Astrocyte (in vitro differentiated cells and primary cell): ENCODE measurements around the gene GALNT18. TPM values are rescaled to one million over a fixed set of nuclear protein-coding genes. Genes with fewer than 3 reads are reported as not detected.

Experiments
- DNase-seq: peaks from one replicate; pipeline ENCODE4 v3.0.0-alpha.2; 2010; ENCODE audit warnings: low read depth
- FAIRE-seq: peaks from 2 replicates; lab custom pipeline; 2011; peaks lifted over from hg19 to GRCh38; lab: Jason Lieb, UNC
- H2AFZ ChIP-seq: 2 replicates; pipeline ENCODE4 v1.6.0; 2012; ENCODE audit warnings: low read depth, low read length, inconsistent platforms
- H3K27ac ChIP-seq: 2 replicates; pipeline ENCODE4 v1.5.1; 2011; ENCODE audit warnings: low read depth, low read length, inconsistent platforms
- H3K27me3 ChIP-seq: 2 replicates; pipeline ENCODE4 v1.6.0; 2011; ENCODE audit warnings: low read length, inconsistent platforms; ENCODE audit not compliant: insufficient read depth
- H3K36me3 ChIP-seq: 2 replicates; pipeline ENCODE4 v1.5.1; 2011; ENCODE audit warnings: low read length, inconsistent platforms; ENCODE audit not compliant: insufficient read depth
- H3K4me1 ChIP-seq: 2 replicates; pipeline ENCODE4 v1.5.1; 2011; ENCODE audit warnings: low read length, inconsistent platforms; ENCODE audit not compliant: insufficient read depth
- H3K4me2 ChIP-seq: 2 replicates; pipeline ENCODE4 v1.6.0; 2012; ENCODE audit warnings: low read length, inconsistent platforms
- H3K4me3 ChIP-seq: 2 replicates; pipeline ENCODE4 v1.5.1; 2011; ENCODE audit warnings: low read depth, mild to moderate bottlenecking, low read length, inconsistent platforms; ENCODE audit not compliant: insufficient read depth
- H3K79me2 ChIP-seq: 2 replicates; pipeline ENCODE4 v1.6.0; 2012; ENCODE audit warnings: mild to moderate bottlenecking, low read length, inconsistent platforms; ENCODE audit not compliant: insufficient read depth
- H3K9ac ChIP-seq: 2 replicates; pipeline ENCODE4 v1.6.0; 2012; ENCODE audit warnings: mild to moderate bottlenecking, low read length, inconsistent platforms
- H3K9me3 ChIP-seq: 2 replicates; pipeline ENCODE4 v1.5.1; 2012; ENCODE audit warnings: low read depth, mild to moderate bottlenecking, low read length, inconsistent platforms; ENCODE audit not compliant: insufficient read depth
- H4K20me1 ChIP-seq: 2 replicates; pipeline ENCODE4 v1.6.0; 2012; ENCODE audit warnings: low read length, inconsistent platforms; ENCODE audit not compliant: insufficient read depth
- H3K27ac Mint-ChIP-seq: one replicate; pipeline ENCODE4 v1.8.0; 2021; ENCODE audit warnings: mild to moderate bottlenecking, mixed read lengths; ENCODE audit not compliant: unreplicated experiment
- H3K27me3 Mint-ChIP-seq: one replicate; pipeline ENCODE4 v1.8.0; 2021; ENCODE audit warnings: low read depth, mixed read lengths; ENCODE audit not compliant: unreplicated experiment
- H3K36me3 Mint-ChIP-seq: one replicate; pipeline ENCODE4 v1.8.0; 2021; ENCODE audit warnings: low read depth, mixed read lengths; ENCODE audit not compliant: unreplicated experiment
- H3K4me1 Mint-ChIP-seq: one replicate; pipeline ENCODE4 v1.8.0; 2021; ENCODE audit warnings: low read depth, mixed read lengths; ENCODE audit not compliant: unreplicated experiment
- H3K4me3 Mint-ChIP-seq: one replicate; pipeline ENCODE4 v1.8.0; 2021; ENCODE audit warnings: mild to moderate bottlenecking, moderate library complexity, mixed read lengths; ENCODE audit not compliant: unreplicated experiment
- H3K9me3 Mint-ChIP-seq: one replicate; pipeline ENCODE4 v1.8.0; 2021; ENCODE audit warnings: mild to moderate bottlenecking, mixed read lengths; ENCODE audit not compliant: unreplicated experiment
- CTCF ChIP-seq: IDR thresholded peaks from 2 replicates; pipeline ENCODE4 v1.5.1; 2011; ENCODE audit warnings: low read depth, mild to moderate bottlenecking, inconsistent platforms, low read length, moderate library complexity; ENCODE audit not compliant: insufficient read depth
- EZH2 ChIP-seq: IDR thresholded peaks from 2 replicates; pipeline ENCODE4 v1.6.1; 2012; ENCODE audit warnings: mild to moderate bottlenecking, low read length, inconsistent platforms; ENCODE audit not compliant: insufficient read depth
- total RNA-seq: library from RNA; stranded (reverse); gene quantifications from 2 replicates; pipeline ENCODE4 v1.2.1, GENCODE V29; 2021

GALNT18 gene
- total RNA-seq, 1 donor from 2014 or later = 6.5 TPM

GRCh38 chr11:11370255-11370961, 251.4 kb downstream of the GALNT18 start:
- DNase-seq (no peak), FAIRE-seq (no peak)
- H3K9ac ChIP-seq = no peak overlapping the region
- no peak overlapping the region for H3K4me2 ChIP-seq
- no peaks in the 10 kb centered on the region for H4K20me1 ChIP-seq
- no peak overlapping the region for H2AFZ ChIP-seq
- H3K27me3 Mint-ChIP-seq = peaks cover 33% of the 10 kb centered on the region
- TF ChIP-seq CTCF (no peak), EZH2 (no peak)
- H3K27ac Mint-ChIP-seq = no peak overlapping the region
- H3K79me2 ChIP-seq = no peaks in the 10 kb centered on the region
- H3K36me3 Mint-ChIP-seq = peaks cover 2% of the 10 kb centered on the region
- no peaks in the 10 kb centered on the region for H3K9me3 ChIP-seq
- peaks cover 10% of the 10 kb centered on the region for H3K4me1 Mint-ChIP-seq
- no peaks in the 10 kb centered on the region for H3K4me1 ChIP-seq
- H3K4me3 ChIP-seq = no peak overlapping the region
- no peak overlapping the region for H3K27ac ChIP-seq
- peaks cover 8% of the 10 kb centered on the region for H3K27me3 ChIP-seq
- H3K36me3 ChIP-seq = no peaks in the 10 kb centered on the region
- no peak overlapping the region for H3K4me3 Mint-ChIP-seq
- H3K9me3 Mint-ChIP-seq = peaks cover 5% of the 10 kb centered on the region

GRCh38 chr11:11366793-11367192, 255.0 kb downstream of the GALNT18 start:
- peaks cover 2% of the 10 kb centered on the region for H3K36me3 Mint-ChIP-seq
- H3K27ac Mint-ChIP-seq = no peak overlapping the region
- Histone ChIP-seq H3K4me1 (no peaks in the 10 kb centered on the region), H3K27ac (no peak overlapping the region), H3K9me3 (no peaks in the 10 kb centered on the region), H4K20me1 (no peaks in the 10 kb centered on the region), H3K79me2 (no peaks in the 10 kb centered on the region), H3K36me3 (no peaks in the 10 kb centered on the region), H3K4me2 (no peak overlapping the region), H3K27me3 (peaks cover 4% of the 10 kb centered on the region), H3K9ac (no peak overlapping the region), H3K4me3 (no peak overlapping the region), H2AFZ (no peak overlapping the region)
- DNase-seq = no peak
- H3K9me3 Mint-ChIP-seq = peaks cover 5% of the 10 kb centered on the region
- H3K4me3 Mint-ChIP-seq = no peak overlapping the region
- peaks cover 11% of the 10 kb centered on the region for H3K27me3 Mint-ChIP-seq
- peaks cover 5% of the 10 kb centered on the region for H3K4me1 Mint-ChIP-seq
- FAIRE-seq = no peak
- TF ChIP-seq EZH2 (no peak), CTCF (no peak)

- no peak overlapping the region for H2AFZ ChIP-seq
- Mint-ChIP-seq H3K27me3 (peaks cover 3% of the 10 kb centered on the region), H3K9me3 (peaks cover 5% of the 10 kb centered on the region), H3K4me1 (no peaks in the 10 kb centered on the region), H3K36me3 (no peaks in the 10 kb centered on the region), H3K4me3 (no peak overlapping the region), H3K27ac (no peak overlapping the region)
- FAIRE-seq (no peak), DNase-seq (no peak)
- TF ChIP-seq CTCF = no peak
- H3K27ac ChIP-seq = no peak overlapping the region
- H3K9me3 ChIP-seq = no peaks in the 10 kb centered on the region
- no peak overlapping the region for H3K4me2 ChIP-seq
- H3K79me2 ChIP-seq = no peaks in the 10 kb centered on the region
- no peaks in the 10 kb centered on the region for H4K20me1 ChIP-seq
- H3K9ac ChIP-seq = no peak overlapping the region
- H3K4me3 ChIP-seq = no peak overlapping the region
- no peaks in the 10 kb centered on the region for H3K36me3 ChIP-seq
- H3K4me1 ChIP-seq = no peaks in the 10 kb centered on the region
- peaks cover 13% of the 10 kb centered on the region for H3K27me3 ChIP-seq
Measured at GRCh38 chr11:11363674-11364073, 258.1 kb downstream of the GALNT18 start.
